Body of pancreas (tissue), 4 donors: ENCODE results near the gene ABCC6. TPM values are rescaled to one million over a fixed set of nuclear protein-coding genes. Genes with fewer than 3 reads are reported as not detected.

Experiments
- ATAC-seq: fragments of 150-250 bp; one replicate; pipeline ENCODE4 v1.9.1; 2016
- DNase-seq, 4 donors: peaks; one replicate each; pipeline ENCODE4 v3.0.0-alpha.2; 2019
- H3K27ac ChIP-seq, 4 donors: fragments of 200-600 bp; sonication (generic); 1 replicate in 3 of 4; 2 replicates in 1 of 4; pipeline versions ENCODE4 v1.5.1 to v1.6.1; 2016 to 2019; ENCODE audit warnings: mild to moderate bottlenecking in 1 of 4, mixed read lengths in 1 of 4, moderate library complexity in 1 of 4
- H3K27me3 ChIP-seq, 2 donors: fragments of 200-600 bp; sonication (generic); one replicate each; pipeline ENCODE4 v1.6.0; 2016; ENCODE audit warnings: mild to moderate bottlenecking in 1 of 2
- H3K36me3 ChIP-seq, 2 donors: fragments of 200-600 bp; sonication (generic); replicated peaks in 1 of 2; 2 replicates each; pipeline ENCODE4 v1.5.1; 2016; ENCODE audit warnings: low read depth in 2 of 2; ENCODE audit not compliant: insufficient read depth in 1 of 2
- H3K4me1 ChIP-seq: fragments of 200-600 bp; sonication (generic); one replicate; pipeline ENCODE4 v1.6.0; 2016
- H3K4me3 ChIP-seq, 2 donors: fragments of 200-600 bp; sonication (generic); 1 replicate in 1 of 2; 2 replicates in 1 of 2; pipeline ENCODE4 v1.5.1; 2016 to 2019
- H3K9me3 ChIP-seq, 3 donors: fragments of 200-600 bp; sonication (generic); 1 replicate in 2 of 3; 2 replicates in 1 of 3; pipeline ENCODE4 v1.5.1; 2016
- CTCF ChIP-seq, 7 experiments: fragments of 450-650 bp in 4 of 7; fragments of 200-600 bp in 3 of 7; sonication (generic) in 3 of 7; IDR thresholded peaks; one replicate each; pipeline ENCODE4 v1.5.1; 2016 to 2019; ENCODE audit warnings: antibody characterized with exemption in 7 of 7
- POLR2A ChIP-seq, 3 donors: fragments of 450-650 bp; IDR thresholded peaks; one replicate each; pipeline ENCODE4 v1.6.1; 2016; ENCODE audit warnings: antibody characterized with exemption in 3 of 3, mild to moderate bottlenecking in 2 of 3
- WGBS, 2 donors: methylation state at CpG; one replicate each; pipeline ENCODE4 v1.1.5; 2017; 5-methylcytosine and 5-hydroxymethylcytosine counted together
- intact Hi-C: fragments of 100-400 bp; cut with DNase I; formaldehyde crosslinking; loops from one replicate; pipeline ENCODE4 v1.15.1; 2023
- total RNA-seq, 2 donors: library from RNA; depleted of rRNA; stranded (reverse); fragments of >200 nt; gene quantifications; one replicate each; pipeline ENCODE4 v1.1.0, GENCODE V29; 2016

Gene ABCC6
- total RNA-seq, 2 donors from 2014 or later, result 19.4 to 45.1 TPM

GRCh38 chr16:16141784-16142396 is 81.4 kb downstream of the ABCC6 start:
- H3K4me3 ChIP-seq, result no peak overlapping the region
- H3K4me1 ChIP-seq, result peaks cover 26% of the 10 kb centered on the region
- H3K27me3 ChIP-seq, result no peaks in the 10 kb centered on the region
- TF ChIP-seq CTCF (IDR thresholded peaks at IDR 0.05) (no peak), POLR2A (IDR thresholded peaks at IDR 0.05) (no peak)
- WGBS, 2 donors, result 22 to 23% methylated on average over 4 to 7 of the region's 7 CpGs
- intact Hi-C loops, result no loop called here
- peak in 1 of 4 donors; percentile 40 for DNase-seq
- no peaks in the 10 kb centered on the region for H3K9me3 ChIP-seq
- peak; percentile 77 for ATAC-seq
- H3K36me3 ChIP-seq, result peaks cover 0 to 10% of the 10 kb centered on the region in 2 donors
- peak overlapping the region in 3 of 4 donors; percentile 45 to 71 (median 60) for H3K27ac ChIP-seq

- WGBS, 2 donors, result 93 to 94% methylated on average over 6 to 10 of the region's 11 CpGs
- no peak for ATAC-seq
- TF ChIP-seq POLR2A (IDR thresholded peaks at IDR 0.05) (no peak), CTCF (IDR thresholded peaks at IDR 0.05) (no peak)
- no peak overlapping the region for H3K4me3 ChIP-seq
- H3K9me3 ChIP-seq, result no peaks in the 10 kb centered on the region
- peak overlapping the region in 3 of 4 donors; percentile 45 to 71 (median 60) for H3K27ac ChIP-seq
- peaks cover 0 to 10% of the 10 kb centered on the region in 2 donors for H3K36me3 ChIP-seq
- intact Hi-C loops, result no loop called here
- no peaks in the 10 kb centered on the region for H3K27me3 ChIP-seq
- DNase-seq, result no peak
- peaks cover 19% of the 10 kb centered on the region for H3K4me1 ChIP-seq
These were observed 82.2 kb downstream of the ABCC6 start for GRCh38 chr16:16141141-16141540.

DNA sequence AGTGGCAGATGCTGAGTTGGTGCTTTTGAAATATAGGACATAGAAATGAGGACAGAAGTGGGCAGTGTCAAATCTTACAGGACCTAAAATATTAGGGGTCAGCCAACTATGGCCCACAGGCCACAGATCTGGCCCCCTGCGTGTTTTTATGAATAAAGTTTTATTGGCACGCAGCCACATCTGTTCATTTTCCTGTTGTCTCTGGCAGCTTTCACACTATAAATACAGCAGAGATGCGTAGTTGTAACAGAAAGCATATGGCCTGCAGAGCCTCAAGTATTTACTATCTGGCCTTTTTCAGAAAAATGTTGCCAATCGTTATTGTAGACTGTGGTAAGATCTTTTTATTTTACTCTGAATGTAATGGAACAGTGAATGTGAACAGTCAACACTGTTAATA is 82.8 kb downstream of the ABCC6 start:
- peaks cover 18% of the 10 kb centered on the region for H3K4me1 ChIP-seq
- WGBS, 2 donors, result 91 to 95% methylated on average over 4 of the region's 4 CpGs
- no peak for DNase-seq
- H3K36me3 ChIP-seq, result peaks cover 0 to 10% of the 10 kb centered on the region in 2 donors
- no peak for TF ChIP-seq CTCF (IDR thresholded peaks at IDR 0.05)
- TF ChIP-seq POLR2A (IDR thresholded peaks at IDR 0.05), result no peak
- no peaks in the 10 kb centered on the region for H3K9me3 ChIP-seq
- ATAC-seq, result no peak
- H3K27me3 ChIP-seq, result no peaks in the 10 kb centered on the region
- intact Hi-C loops, result no loop called here
- no peak overlapping the region for H3K4me3 ChIP-seq
- H3K27ac ChIP-seq, result peak overlapping the region in 2 of 4 donors; percentile 60 to 71

- DNase-seq (no peak), ATAC-seq (no peak)
- Histone ChIP-seq H3K27me3 (no peaks in the 10 kb centered on the region), H3K4me3 (no peak overlapping the region), H3K9me3 (no peaks in the 10 kb centered on the region), H3K27ac (no peak overlapping the region), H3K36me3 (peaks cover 0 to 10% of the 10 kb centered on the region in 2 donors), H3K4me1 (peaks cover 18% of the 10 kb centered on the region)
- no peak for TF ChIP-seq CTCF (IDR thresholded peaks at IDR 0.05)
- no peak for TF ChIP-seq POLR2A (IDR thresholded peaks at IDR 0.05)
- intact Hi-C loops, result no loop called here
- 92 to 97% methylated on average over 6 to 7 of the region's 7 CpGs for WGBS, 2 donors
These were observed 83.5 kb downstream of the ABCC6 start for GRCh38 chr16:16139806-16140205.

DNA sequence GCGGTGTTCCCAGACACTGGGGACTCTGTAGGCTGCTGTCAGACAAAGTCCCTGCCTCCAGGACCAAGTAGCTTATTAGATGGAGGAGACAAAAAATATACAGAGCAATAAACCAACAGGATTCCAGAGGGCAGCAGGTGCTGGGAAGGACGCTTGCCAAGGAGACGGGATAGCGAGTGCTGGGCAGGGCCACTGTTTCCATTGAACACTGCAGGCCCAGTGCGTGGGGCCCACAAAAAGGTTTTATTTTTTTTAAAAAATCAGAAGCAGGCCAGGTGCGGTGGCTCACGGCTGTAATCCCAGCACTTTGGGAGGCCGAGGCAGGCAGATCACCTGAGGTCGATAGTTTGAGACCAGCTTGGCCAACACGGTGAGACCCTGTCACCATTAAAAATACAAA is 84.2 kb downstream of the ABCC6 start:
- no peaks in the 10 kb centered on the region for H3K9me3 ChIP-seq
- intact Hi-C loops, result no loop called here
- peaks cover 18% of the 10 kb centered on the region for H3K4me1 ChIP-seq
- DNase-seq (no peak), ATAC-seq (no peak)
- TF ChIP-seq CTCF (IDR thresholded peaks at IDR 0.05) (no peak), POLR2A (IDR thresholded peaks at IDR 0.05) (no peak)
- H3K27me3 ChIP-seq, result no peaks in the 10 kb centered on the region
- no peak overlapping the region for H3K27ac ChIP-seq
- 95 to 97% methylated on average over 10 of the region's 10 CpGs for WGBS, 2 donors
- peaks cover 0 to 10% of the 10 kb centered on the region in 2 donors for H3K36me3 ChIP-seq
- H3K4me3 ChIP-seq, result no peak overlapping the region
